HCT116 (cell line): ENCODE measurements around the gene GSN. TPM values are rescaled to one million over a fixed set of nuclear protein-coding genes. Genes with fewer than 3 reads are reported as not detected.
A peak's percentile ranks its signal among the peaks of the same experiment; 100 is the strongest.

ENCODE experiments used
- ATAC-seq: fragments of 200-7000 bp; cut with Tn5 transposase; 2 replicates; pipeline ENCODE4 v1.9.1; 2020; ENCODE audit warnings: mild to moderate bottlenecking, moderate library complexity
- BruUV-seq: library from RNA; stranded (reverse); fragments of 400-500 nt; replicated peaks from 2 replicates; lab custom pipeline; 2021; lab: Mats Ljungman, UMichigan
- CTCF ChIA-PET: fragments of 300-600 bp; sonication (Branson Sonifier 250); formaldehyde crosslinking; loops from one replicate; lab custom pipeline; 2021; ENCODE audit warnings: antibody characterized with exemption; lab: Charles Lee
- POLR2A ChIA-PET: fragments of 300-600, 350-600 bp; sonication (Branson Sonifier 250); formaldehyde crosslinking; loops from one replicate; lab custom pipeline; 2021; ENCODE audit warnings: antibody characterized with exemption; lab: Charles Lee
- RAD21 ChIA-PET, 2 experiments: fragments of 300-600 bp; sonication (Branson Sonifier 250); formaldehyde crosslinking; loops; one replicate each; lab custom pipeline; 2023; ENCODE audit warnings: low total read pairs in 2 of 2; ENCODE audit not compliant: uncharacterized antibody in 2 of 2, unreplicated experiment in 2 of 2, low non-redundant PET in 1 of 2; lab: Charles Lee
- DNase-seq: peaks from one replicate; pipeline ENCODE4 v3.0.0-alpha.2; 2010; ENCODE audit warnings: low read depth, low spot score
- H2AFZ ChIP-seq: fragments of 200-600 bp; shearing (Covaris generic), sonication (generic); 2 replicates; pipeline ENCODE4 v1.6.1; 2017; ENCODE audit warnings: low read depth, mixed run types, mixed read lengths, antibody characterized with exemption, low read length; ENCODE audit not compliant: poor library complexity, severe bottlenecking
- H3K27ac ChIP-seq: 2 replicates; pipeline ENCODE4 v1.5.1; 2012; ENCODE audit warnings: low read depth, low read length
- H3K27me3 ChIP-seq: fragments of 200-600 bp; sonication (generic); 2 replicates; pipeline ENCODE4 v1.6.1; 2016; ENCODE audit warnings: mixed run types, low read length, mixed read lengths; ENCODE audit not compliant: insufficient read depth
- H3K36me3 ChIP-seq, 2 experiments: fragments of 200-500 bp in 1 of 2; fragments of 200-600 bp in 1 of 2; sonication (Bioruptor generic) in 1 of 2; sonication (generic) in 1 of 2; 2 replicates each; pipeline versions ENCODE4 v1.5.1 to v1.6.1; 2014 to 2016; ENCODE audit warnings: low read length in 2 of 2, inconsistent platforms in 1 of 2, mixed read lengths in 1 of 2, mixed run types in 1 of 2; ENCODE audit not compliant: insufficient read depth in 2 of 2, control insufficient read depth in 1 of 2
- H3K4me1 ChIP-seq, 2 experiments: fragments of 200-600 bp in 1 of 2; sonication (generic) in 1 of 2; 2 replicates each; pipeline versions ENCODE4 v1.5.1 to v1.6.1; 2012 to 2017; ENCODE audit warnings: low read length in 2 of 2, inconsistent platforms in 1 of 2, mild to moderate bottlenecking in 1 of 2, mixed read lengths in 1 of 2, mixed run types in 1 of 2, moderate library complexity in 1 of 2; ENCODE audit not compliant: insufficient read depth in 2 of 2, control insufficient read depth in 1 of 2
- H3K4me2 ChIP-seq: fragments of 200-600 bp; sonication (generic); 2 replicates; pipeline ENCODE4 v1.6.1; 2017; ENCODE audit warnings: mixed run types, low read length, mixed read lengths
- H3K4me3 ChIP-seq, 2 experiments: fragments of 200-600 bp in 1 of 2; sonication (generic) in 1 of 2; replicated peaks in 1 of 2; 2 replicates each; pipeline ENCODE4 v1.5.1; 2011 to 2016; ENCODE audit warnings: low read length in 2 of 2, control low read depth in 1 of 2, low read depth in 1 of 2, mild to moderate bottlenecking in 1 of 2, mixed read lengths in 1 of 2, mixed run types in 1 of 2
- H3K79me2 ChIP-seq: fragments of 200-600 bp; sonication (generic); 2 replicates; pipeline ENCODE4 v1.6.1; 2017; ENCODE audit warnings: mild to moderate bottlenecking, mixed run types, low read length, moderate library complexity, mixed read lengths; ENCODE audit not compliant: insufficient read depth
- H3K9ac ChIP-seq: fragments of 200-600 bp; sonication (generic); 2 replicates; pipeline ENCODE4 v1.6.1; 2016; ENCODE audit warnings: low read length, mixed read lengths
- H3K9me2 ChIP-seq: fragments of 200-600 bp; sonication (generic), shearing (Covaris generic); 2 replicates; pipeline ENCODE4 v1.6.1; 2017; ENCODE audit warnings: mixed run types, mild to moderate bottlenecking, moderate library complexity; ENCODE audit not compliant: insufficient read depth
- H3K9me3 ChIP-seq, 2 experiments: fragments of 200-500 bp in 1 of 2; fragments of 200-600 bp in 1 of 2; sonication (Bioruptor generic) in 1 of 2; sonication (generic) in 1 of 2; 2 replicates each; pipeline ENCODE4 v1.6.1; 2014 to 2017; ENCODE audit warnings: low read length in 2 of 2, mixed read lengths in 2 of 2, inconsistent platforms in 1 of 2, low read depth in 1 of 2, mild to moderate bottlenecking in 1 of 2, mixed run types in 1 of 2, moderate library complexity in 1 of 2; ENCODE audit not compliant: control insufficient read depth in 1 of 2, insufficient read depth in 1 of 2
- H4K20me1 ChIP-seq: fragments of 200-600 bp; sonication (generic), shearing (Covaris generic); 2 replicates; pipeline ENCODE4 v1.6.1; 2017; ENCODE audit warnings: mixed run types, mild to moderate bottlenecking, moderate library complexity; ENCODE audit not compliant: insufficient read depth
- ATF3 ChIP-seq: IDR thresholded peaks from 2 replicates; pipeline ENCODE4 v1.6.1; 2012
- CBX3 ChIP-seq: IDR thresholded peaks from 2 replicates; pipeline ENCODE4 v1.6.1; 2012; ENCODE audit warnings: low read depth
- CEBPB ChIP-seq: IDR thresholded peaks from 2 replicates; pipeline ENCODE4 v1.6.1; 2012; ENCODE audit warnings: low read depth
- EGR1 ChIP-seq: IDR thresholded peaks from 2 replicates; pipeline ENCODE4 v1.6.1; 2012; ENCODE audit warnings: low read depth
- EZH2phosphoT487 ChIP-seq: fragments of 200-600 bp; IDR thresholded peaks from 2 replicates; pipeline ENCODE4 v1.6.1; 2018; ENCODE audit warnings: antibody characterized with exemption, borderline replicate concordance
- FOSL1 ChIP-seq: IDR thresholded peaks from 2 replicates; pipeline ENCODE4 v1.6.1; 2012; ENCODE audit warnings: low read depth
- JUND ChIP-seq: IDR thresholded peaks from 2 replicates; pipeline ENCODE4 v1.6.1; 2012
- POLR2AphosphoS5 ChIP-seq: IDR thresholded peaks from 2 replicates; pipeline ENCODE4 v1.6.1; 2011; ENCODE audit warnings: mild to moderate bottlenecking, low read depth, low read length, moderate library complexity
- SIN3A ChIP-seq: IDR thresholded peaks from 2 replicates; pipeline ENCODE4 v1.6.1; 2012; ENCODE audit warnings: low read depth
- SRF ChIP-seq: IDR thresholded peaks from 2 replicates; pipeline ENCODE4 v1.6.1; 2012; ENCODE audit warnings: low read depth
- TCF7L2 ChIP-seq: IDR thresholded peaks from 2 replicates; pipeline ENCODE4 v1.7.0; 2011; ENCODE audit warnings: borderline replicate concordance, inconsistent platforms; ENCODE audit not compliant: insufficient read depth, insufficient read length; ENCODE audit errors: extremely low read depth
- ZBTB33 ChIP-seq: IDR thresholded peaks from 2 replicates; pipeline ENCODE4 v1.6.1; 2011; ENCODE audit warnings: mild to moderate bottlenecking, low read length, moderate library complexity; ENCODE audit not compliant: insufficient replicate concordance; ENCODE audit errors: extremely low read depth
- intact Hi-C: fragments of 100-400 bp; cut with micrococcal nuclease; formaldehyde crosslinking; loops from 2 replicates; pipeline ENCODE4 v1.10.0; 2022
- total RNA-seq: library from RNA; stranded (reverse); gene quantifications from one replicate; pipeline ENCODE4 v1.2.1, GENCODE V29; 2021; ENCODE audit not compliant: unreplicated experiment

GSN gene
- total RNA-seq, 1 experiment from 2014 or later, result 71.3 TPM

- Histone ChIP-seq H3K9ac (peak overlapping the region; percentile 52), H2AFZ (no peak overlapping the region), H3K36me3 (no peaks in the 10 kb centered on the region), H3K27ac (peak overlapping the region; percentile 74), H4K20me1 (no peaks in the 10 kb centered on the region), H3K4me2 (peak overlapping the region; percentile 70), H3K9me3 (no peaks in the 10 kb centered on the region), H3K79me2 (no peaks in the 10 kb centered on the region), H3K9me2 (no peaks in the 10 kb centered on the region), H3K4me3 (no peak overlapping the region), H3K4me1 (peaks cover 84 to 100% of the 10 kb centered on the region in 2 experiments), H3K27me3 (no peaks in the 10 kb centered on the region)
- ATAC-seq (no peak), DNase-seq (no peak)
- ChIA-PET CTCF (no interaction called here), RAD21 (no interaction called here), POLR2A (no interaction called here)
- intact Hi-C loops, result loop anchor here (5.0 to 10.0 kb wide), 2 partner anchors 71 to 298 kb away; no protein-coding TSS in a partner anchor
- BruUV-seq, result no TSS peak
- no peak for TF ChIP-seq SIN3A
- no peak for TF ChIP-seq TCF7L2
- TF ChIP-seq POLR2AphosphoS5, result no peak
- TF ChIP-seq ATF3, result no peak
- no peak for TF ChIP-seq ZBTB33
- TF ChIP-seq JUND, result no peak
- TF ChIP-seq CEBPB, result no peak
- TF ChIP-seq EGR1, result no peak
- TF ChIP-seq EZH2phosphoT487, result no peak
- no peak for TF ChIP-seq CBX3
- TF ChIP-seq SRF, result no peak
- TF ChIP-seq FOSL1, result no peak
Measured at GRCh38 chr9:121283080-121283398, 15.1 kb downstream of the GSN start.
